GM12874 (cell line): ENCODE measurements around the gene AUTS2.

Source experiments
- CTCF ChIP-seq: IDR thresholded peaks from 2 replicates; pipeline ENCODE4 v1.5.1; 2011; ENCODE audit warnings: low read depth, mild to moderate bottlenecking, control low read depth, low read length, moderate library complexity; ENCODE audit not compliant: insufficient read depth

Gene AUTS2

GRCh38 chr7:70153933-70154332 lies 555.7 kb downstream of the AUTS2 start:
- no peak for TF ChIP-seq CTCF

GRCh38 chr7:70154521-70155180 lies 556.4 kb downstream of the AUTS2 start:
- TF ChIP-seq CTCF: no peak

- no peak for TF ChIP-seq CTCF
Observed at GRCh38 chr7:70156057-70156456, 557.8 kb downstream of the AUTS2 start.

- no peak for TF ChIP-seq CTCF
Observed at GRCh38 chr7:70159121-70159520, 560.8 kb downstream of the AUTS2 start.

- TF ChIP-seq CTCF: no peak
Observed at GRCh38 chr7:70165477-70166170, 567.3 kb downstream of the AUTS2 start.

GRCh38 chr7:70171369-70171920 lies 573.2 kb downstream of the AUTS2 start:
- no peak for TF ChIP-seq CTCF

- no peak for TF ChIP-seq CTCF
Observed at GRCh38 chr7:70177166-70177565, 578.9 kb downstream of the AUTS2 start.
